Measurements from ENCODE around the gene MS4A10. TPM values are rescaled to one million over a fixed set of nuclear protein-coding genes. Genes with fewer than 3 reads are reported as not detected.

Gene MS4A10
- polyA plus RNA-seq, 3 donors, result 0.11 TPM; not detected in 2

DNA sequence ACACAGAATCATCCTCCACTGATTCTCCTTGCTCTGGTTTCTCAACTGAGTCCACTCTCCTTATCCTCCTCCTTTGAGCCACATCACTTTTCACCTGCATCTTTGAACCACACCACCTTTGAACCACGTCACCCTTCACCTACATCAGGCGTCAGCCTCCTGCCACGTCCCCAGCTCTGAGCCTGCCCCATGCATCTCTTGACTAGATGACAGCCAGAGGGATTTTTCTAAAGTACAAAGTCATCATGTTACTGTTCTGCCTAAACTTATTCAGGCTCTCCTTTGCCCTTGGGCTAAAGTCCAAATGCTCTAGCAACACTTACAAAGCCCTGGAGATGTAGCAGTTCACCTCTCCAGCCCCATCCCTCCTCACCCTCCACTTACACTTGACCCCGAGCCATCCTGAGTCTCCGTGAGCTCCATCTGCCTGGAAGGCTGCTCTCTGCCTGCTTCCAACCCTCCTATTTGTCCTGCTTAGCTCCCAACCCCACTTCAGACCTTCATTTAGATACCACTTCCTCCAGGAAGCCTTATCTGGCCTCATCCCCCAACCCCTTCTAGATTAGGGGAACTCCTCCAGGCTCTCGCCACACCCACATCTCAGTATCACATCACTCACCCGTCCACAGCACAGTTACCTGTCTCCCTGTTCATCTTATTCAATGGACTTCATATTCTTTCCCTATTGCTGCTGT is 3.7 kb upstream of the MS4A10 start:
- 66 to 75% (median 72%) methylated on average over 7 of the region's 7 CpGs for WGBS, 3 donors
- no peak overlapping the region for H3K27ac ChIP-seq (ENCODE audit: low read depth, low read length)

DNA sequence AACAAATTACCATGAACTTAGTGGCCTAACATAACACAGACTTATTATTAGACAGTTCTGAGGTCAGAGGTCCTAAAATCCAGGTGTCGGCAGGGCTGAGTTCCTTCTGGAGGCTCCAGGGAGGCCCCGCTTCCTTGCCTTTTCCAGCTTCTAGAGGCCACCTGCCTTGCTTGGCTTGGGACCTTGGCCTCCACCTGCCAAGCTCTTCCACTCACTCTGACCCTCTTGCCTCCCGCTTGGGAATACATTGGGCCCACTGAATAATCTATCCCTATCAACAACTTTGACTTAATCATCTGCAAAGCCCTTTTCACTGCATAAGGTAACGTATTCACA is 3.2 kb upstream of the MS4A10 start:
- no peak overlapping the region for H3K27ac ChIP-seq (ENCODE audit: low read depth, low read length)
- 92 to 95% (median 94%) methylated on average over 4 of the region's 4 CpGs for WGBS, 3 donors

DNA sequence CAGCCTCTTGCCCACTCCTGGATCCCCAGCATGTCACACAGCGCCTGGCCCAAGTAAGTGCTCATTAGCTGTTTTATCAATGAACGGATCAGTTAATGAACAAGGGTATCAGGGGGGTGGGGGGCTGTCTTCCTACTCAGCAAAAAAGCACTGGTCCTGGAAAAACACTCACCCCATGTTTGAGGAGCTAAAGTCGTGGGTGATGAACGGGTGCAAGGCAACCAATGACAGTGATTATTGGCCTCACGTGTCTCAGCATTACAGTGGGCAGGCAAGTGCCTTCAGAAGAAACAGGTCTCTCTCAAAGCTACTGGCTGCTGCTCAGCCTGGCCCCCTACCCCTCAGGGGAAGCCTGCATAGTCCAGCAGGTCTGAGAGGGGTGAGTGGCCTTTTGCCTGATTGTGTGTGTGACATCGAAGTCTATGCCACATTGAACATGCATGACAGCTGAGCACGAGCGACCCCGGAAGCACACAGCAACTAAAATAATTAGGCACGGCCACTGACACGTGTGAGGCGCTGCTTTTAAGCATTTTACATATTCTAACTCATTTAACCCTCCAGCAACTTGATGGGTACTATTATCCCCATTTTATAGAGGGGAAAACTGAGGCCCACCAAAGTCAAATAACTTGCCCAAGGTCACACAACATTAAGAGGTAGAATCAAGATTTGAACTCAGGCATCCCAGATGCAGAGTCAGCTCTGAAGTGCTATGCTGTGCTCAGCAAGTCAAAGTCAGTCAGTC is 2.6 kb upstream of the MS4A10 start:
- WGBS, 3 donors, result 79 to 92% (median 89%) methylated on average over 12 of the region's 12 CpGs

DNA sequence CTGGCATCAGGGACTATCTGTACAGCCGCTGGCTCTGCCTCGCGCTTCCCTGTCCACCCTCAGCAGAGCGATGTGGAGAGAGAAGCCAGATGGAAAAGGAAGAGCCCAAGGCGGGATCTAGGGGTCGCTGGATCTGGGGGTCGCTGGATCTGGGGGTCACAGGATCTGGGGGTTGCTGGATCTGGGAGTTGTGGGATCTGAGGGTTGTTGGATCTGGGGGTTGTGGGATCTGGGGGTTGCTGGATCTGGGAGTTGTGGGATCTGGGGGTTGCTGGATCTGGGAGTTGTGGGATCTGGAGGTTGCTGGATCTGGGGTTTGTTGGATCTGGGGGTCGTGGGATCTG is 2.0 kb upstream of the MS4A10 start:
- H3K27ac ChIP-seq (ENCODE audit: low read depth, low read length), result no peak overlapping the region
- 91 to 96% (median 94%) methylated on average over 8 of the region's 8 CpGs for WGBS, 3 donors

More for the DNA sequence above, 2.6 kb upstream of the MS4A10 start:
- H3K27ac ChIP-seq (ENCODE audit: low read depth, low read length), result no peak overlapping the region

DNA sequence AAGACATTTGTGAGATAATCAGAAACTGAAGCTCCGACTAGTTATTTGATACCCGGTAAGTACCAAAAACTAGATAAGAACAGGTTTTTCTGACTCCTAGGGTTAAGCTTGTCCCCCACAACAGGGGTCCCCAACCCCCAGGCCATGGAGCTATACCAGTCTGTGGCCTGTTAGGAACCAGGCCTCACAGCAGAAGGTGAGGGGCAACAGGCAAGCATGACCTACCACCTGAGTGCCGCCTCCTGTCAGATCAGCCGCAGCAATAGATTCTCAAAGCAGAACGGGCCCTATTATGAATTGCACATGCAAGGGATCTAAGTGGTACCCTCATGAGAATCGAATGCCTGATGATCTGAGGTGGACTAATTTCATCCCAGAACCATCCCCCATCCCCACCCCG is 1.2 kb upstream of the MS4A10 start:
- H3K27ac ChIP-seq (ENCODE audit: low read depth, low read length), result no peak overlapping the region
- WGBS, 3 donors, result 82 to 95% (median 91%) methylated on average over 7 of the region's 7 CpGs

DNA sequence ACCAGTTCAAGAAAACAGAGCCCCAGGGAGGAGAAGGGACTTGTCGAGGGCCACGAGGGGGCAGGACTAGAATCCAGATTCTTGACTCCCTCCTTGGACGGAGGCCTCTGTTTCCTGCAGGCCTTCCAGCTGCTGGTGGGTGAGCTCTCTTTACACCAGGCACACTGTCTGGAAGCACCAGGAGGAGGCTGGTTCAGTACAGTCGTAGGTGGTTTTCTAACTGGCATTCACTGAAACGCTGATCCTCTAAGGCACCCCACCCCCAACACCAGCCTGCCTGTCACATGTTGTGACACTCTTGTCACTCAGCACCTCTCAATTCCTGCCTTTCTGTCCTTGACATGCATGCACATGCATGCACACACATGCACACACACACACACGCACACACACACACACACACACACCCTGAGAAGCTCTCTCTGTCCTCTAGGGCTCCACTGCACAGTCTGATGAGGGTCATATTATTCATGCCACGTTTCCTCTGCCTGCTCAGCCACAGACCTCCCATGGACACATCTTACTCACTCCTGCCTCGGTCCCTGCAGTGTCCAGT is 751 bp downstream of the MS4A10 start:
- H3K27ac ChIP-seq (ENCODE audit: low read depth, low read length), result no peak overlapping the region
- WGBS, 3 donors, result 56 to 68% (median 63%) methylated on average over 8 of the region's 8 CpGs

DNA sequence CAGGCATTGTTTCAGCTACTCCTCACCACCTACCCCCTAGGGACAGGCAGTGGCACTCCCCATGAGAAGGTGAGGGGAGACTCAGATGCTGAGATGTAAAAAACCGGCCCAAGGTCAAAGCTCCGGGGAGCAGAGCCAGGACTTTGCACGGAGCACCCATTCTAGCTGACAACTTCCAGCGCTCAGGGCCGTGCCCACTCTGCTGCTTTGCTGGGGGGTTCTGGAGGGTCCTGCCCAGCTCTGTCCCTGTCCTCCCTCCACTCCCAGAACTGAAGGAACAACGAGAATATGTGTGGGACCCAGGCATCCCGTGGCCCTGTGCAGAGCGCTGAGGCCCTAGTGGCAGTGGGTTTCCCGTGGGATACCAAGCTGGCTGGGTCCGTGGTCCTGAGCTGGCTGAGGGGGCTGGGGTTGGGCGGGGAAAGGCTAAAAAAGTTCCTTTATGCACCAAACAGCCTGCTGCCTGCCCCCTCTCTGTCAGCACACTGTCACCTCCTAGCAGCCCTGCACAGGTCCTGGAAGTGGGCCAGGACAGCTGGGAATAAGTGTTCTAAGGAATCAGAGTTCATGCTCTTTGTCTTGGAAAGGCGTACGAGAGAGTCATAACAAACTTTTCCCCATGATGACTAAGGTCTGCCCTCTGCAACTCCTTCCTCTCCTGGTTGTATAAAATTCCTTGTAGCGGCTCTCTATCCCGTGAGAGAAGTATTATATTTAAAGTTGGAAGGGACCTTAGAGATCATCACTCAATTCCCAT is 1.9 kb downstream of the MS4A10 start:
- H3K27ac ChIP-seq (ENCODE audit: low read depth, low read length), result no peak overlapping the region
- 40 to 66% (median 52%) methylated on average over 15 of the region's 15 CpGs for WGBS, 3 donors

DNA sequence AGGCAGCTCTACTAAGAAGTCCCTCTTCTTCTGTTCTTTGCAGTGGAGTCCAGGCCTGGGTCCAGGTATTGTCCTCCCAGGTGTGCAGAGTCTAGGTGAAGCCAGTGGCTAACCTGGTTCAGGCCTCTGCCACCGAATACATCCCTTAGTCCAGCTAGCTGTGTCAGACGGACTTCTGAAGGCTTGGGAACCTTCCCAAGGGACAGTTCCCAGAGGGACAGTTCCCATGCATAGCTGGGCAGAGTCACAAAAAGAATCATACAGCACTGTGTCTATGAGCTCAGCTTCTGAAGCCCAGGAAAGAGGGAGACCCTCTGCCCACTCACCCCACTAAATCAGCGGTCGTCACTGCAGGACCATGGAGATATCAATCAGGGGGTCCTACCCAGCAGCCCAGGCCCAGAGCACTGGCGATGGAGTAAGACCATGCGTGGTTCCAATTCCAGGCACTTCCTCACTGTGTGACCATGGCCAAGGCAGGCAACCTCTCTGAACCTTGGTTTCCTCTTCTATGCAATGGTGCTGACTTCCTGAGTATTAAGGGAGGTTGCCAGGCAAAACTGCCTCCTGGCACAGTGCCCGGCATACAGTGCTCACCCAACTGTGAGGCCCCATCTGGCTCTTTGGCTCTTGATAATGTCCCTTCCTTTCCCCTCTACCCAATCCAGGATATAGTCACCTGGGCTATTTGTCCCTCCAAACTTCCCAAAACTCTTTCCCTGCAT is 3.4 kb downstream of the MS4A10 start:
- 73 to 86% (median 80%) methylated on average over 7 of the region's 7 CpGs for WGBS, 3 donors
- H3K27ac ChIP-seq (ENCODE audit: low read depth, low read length), result no peak overlapping the region

DNA sequence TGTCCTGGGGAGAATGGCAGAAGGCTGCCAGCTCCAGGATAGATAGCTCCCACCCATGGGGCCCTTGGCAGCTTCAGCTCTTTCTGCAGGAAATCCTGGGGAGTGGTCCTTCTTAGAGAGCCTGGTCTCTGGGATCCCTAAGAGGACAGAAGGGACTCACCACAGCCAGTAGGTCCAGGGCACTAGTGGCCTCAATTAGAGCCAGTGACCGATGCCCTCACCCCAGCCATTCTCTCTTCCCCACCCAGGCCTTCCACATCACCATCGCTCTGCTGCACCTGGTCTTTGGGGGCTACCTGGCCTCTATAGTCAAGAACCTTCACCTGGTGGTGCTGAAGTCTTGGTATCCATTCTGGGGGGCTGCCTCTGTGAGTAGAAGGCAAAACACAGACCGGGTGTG is 5.6 kb downstream of the MS4A10 start:
- WGBS, 3 donors, result 86 to 97% (median 91%) methylated on average over 3 of the region's 3 CpGs

DNA sequence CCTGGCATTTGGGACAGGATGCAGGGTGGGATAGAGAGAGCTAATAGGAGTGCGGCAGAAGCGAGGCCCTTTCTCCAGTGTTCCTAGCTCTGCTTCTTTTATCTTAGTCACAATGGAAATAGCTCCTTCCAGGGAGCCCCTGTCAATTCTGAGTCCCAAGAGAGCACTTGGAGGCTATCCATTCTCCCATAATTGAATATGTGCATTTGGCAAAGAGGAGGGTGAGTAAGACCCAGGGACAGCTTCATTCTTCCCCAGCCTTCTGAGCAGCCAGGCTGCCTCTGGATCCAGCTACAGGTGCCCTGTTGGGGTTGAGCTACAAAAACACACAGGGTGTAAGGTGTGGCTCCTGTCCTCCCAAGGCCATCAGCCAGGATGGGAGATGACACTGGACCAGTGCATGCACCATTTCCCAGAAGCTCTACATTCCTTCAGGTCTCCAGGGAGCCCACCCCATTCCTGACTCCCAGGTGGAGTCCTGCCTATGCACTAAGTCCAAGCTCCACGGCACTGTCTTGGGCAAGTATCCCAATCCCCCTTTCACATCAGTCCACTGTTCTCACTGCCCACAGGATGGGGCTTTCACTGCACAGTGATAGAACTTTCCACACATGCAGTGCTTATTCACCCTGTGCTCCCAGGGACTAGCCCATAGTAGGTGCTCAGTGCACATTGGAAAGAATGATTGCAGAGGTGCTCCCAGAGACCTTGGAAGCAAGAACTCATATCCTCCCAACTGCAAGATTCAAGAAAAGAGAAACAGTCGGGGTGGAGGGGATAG is 6.2 kb downstream of the MS4A10 start:
- H3K27ac ChIP-seq (ENCODE audit: low read depth, low read length), result no peak overlapping the region
- 88 to 95% (median 90%) methylated on average over 4 of the region's 4 CpGs for WGBS, 3 donors

More for the DNA sequence above, 5.6 kb downstream of the MS4A10 start:
- no peak overlapping the region for H3K27ac ChIP-seq (ENCODE audit: low read depth, low read length)

DNA sequence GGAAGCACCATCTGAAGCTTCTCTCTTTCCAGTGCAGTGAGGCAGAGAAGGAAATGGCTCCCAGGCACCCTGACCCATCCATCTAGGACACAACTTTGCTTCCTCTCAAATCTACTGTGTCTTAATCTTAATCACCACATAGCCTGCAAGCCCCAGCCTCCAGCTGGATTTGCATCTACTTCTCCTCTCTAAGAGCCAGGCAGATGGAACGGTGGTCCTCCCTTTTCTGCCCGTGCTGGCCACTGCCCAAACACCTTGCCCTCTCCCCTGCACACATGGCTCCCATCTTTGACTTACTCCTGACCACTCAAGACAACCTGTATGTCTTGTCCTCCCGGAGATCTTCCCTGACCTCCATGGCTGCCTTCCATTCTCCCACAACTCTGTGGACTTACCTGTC is 7.4 kb downstream of the MS4A10 start:
- H3K27ac ChIP-seq (ENCODE audit: low read depth, low read length), result no peak overlapping the region
- WGBS, 3 donors, result 60 to 86% (median 81%) methylated on average over 3 of the region's 3 CpGs

DNA sequence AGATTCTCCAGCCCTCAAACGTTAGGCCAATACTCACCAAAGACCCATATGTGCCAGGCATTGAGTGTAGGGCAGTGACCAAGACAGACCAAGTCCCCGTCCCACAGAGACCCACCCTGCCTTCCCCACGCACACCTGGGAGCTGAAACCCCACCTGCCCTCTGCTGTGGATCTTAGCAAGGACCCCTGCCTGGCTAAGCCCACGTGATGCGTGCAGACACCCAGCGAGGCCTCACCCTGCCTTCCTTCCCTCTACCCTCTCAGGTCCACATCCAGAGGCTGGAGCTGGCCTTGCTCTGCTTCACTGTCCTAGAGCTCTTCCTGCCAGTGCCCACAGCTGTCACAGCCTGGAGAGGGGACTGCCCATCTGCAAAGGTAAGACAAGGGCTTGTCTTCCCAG is 10.2 kb downstream of the MS4A10 start:
- WGBS, 3 donors, result 64 to 87% (median 67%) methylated on average over 6 of the region's 6 CpGs

DNA sequence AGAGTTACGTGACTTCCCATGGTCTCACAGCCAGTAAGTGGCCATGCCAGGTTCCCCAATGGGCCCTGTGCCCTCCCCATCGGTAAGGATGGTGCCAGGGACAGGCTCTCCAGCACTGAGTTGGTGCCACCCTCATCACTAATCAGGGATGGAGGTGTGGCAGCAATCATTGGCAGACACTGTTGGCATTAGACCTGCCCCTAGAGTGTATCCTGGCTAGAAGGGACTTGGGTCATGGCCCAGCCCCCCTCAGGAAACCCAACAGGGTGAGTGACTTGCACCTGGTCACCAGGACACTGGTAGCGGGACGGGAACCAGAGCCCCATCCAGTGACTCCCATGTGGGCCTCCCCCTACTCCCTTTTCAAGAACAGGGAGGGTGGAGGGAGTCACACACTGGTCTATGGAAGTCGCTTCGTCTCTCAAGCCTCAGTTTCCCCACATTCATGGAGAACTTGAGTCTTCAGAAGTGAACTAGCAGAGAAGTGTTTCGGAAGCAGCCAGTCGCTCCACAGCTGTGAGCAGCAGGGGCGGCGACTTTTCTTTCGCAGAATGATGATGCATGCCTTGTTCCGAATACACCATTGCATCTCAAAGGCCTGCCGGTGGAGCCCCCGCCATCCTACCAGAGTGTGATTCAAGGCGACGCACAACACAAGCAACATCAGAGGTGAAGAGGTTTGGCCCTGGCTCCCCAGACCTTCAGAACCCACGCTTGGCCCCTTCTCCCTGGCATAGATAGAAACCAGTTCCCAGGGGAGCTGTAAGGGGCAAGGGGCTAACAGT is 12.9 kb downstream of the MS4A10 start:
- WGBS, 3 donors, result 84 to 86% (median 86%) methylated on average over 17 of the region's 17 CpGs
- H3K27ac ChIP-seq (ENCODE audit: low read depth, low read length), result no peak overlapping the region

More for the DNA sequence above, 10.2 kb downstream of the MS4A10 start:
- no peak overlapping the region for H3K27ac ChIP-seq (ENCODE audit: low read depth, low read length)

DNA sequence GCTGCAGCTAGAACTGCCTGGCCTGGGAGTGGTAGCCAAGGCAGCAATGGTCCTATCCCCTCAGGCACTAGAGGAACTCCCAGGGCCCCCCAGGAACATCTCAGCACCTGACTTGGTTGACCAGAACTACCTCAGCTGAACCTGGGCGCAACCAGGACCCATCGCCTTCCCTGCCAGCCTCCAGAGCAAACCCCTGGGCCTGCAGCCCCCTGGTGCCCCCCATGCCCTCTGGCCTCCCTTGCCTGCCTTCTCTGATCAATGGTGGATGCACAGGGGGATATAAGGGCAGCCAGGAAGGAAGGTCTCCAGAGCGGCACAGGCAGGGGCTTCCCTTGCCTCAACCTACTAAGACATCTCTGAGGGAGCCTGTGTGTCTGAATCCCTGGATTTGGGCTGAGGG is 13.5 kb downstream of the MS4A10 start:
- 91 to 94% (median 94%) methylated on average over 3 of the region's 3 CpGs for WGBS, 3 donors

DNA sequence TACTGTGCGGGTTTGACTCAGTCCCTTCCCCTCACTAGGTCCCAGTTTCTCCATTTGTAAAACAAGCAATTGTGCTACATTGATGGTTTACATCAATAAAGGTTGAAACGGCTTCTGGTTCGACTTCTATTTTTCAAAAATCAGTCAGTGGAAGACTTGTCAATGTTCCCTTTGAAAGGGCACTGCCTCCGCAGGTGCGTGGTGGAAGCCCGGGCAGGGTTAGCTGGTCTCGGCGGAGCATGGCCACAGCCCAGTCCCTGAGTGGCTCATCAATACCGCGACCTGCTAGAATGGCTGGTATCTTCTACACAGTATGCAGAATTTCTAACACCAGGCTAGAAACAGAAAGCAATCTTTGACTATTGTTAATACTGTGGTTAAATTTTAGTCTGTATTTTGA is 16.1 kb downstream of the MS4A10 start:
- WGBS, 3 donors, result 82 to 89% (median 86%) methylated on average over 10 of the region's 10 CpGs
- no peak overlapping the region for H3K27ac ChIP-seq (ENCODE audit: low read depth, low read length)

More for the DNA sequence above, 13.5 kb downstream of the MS4A10 start:
- no peak overlapping the region for H3K27ac ChIP-seq (ENCODE audit: low read depth, low read length)

DNA sequence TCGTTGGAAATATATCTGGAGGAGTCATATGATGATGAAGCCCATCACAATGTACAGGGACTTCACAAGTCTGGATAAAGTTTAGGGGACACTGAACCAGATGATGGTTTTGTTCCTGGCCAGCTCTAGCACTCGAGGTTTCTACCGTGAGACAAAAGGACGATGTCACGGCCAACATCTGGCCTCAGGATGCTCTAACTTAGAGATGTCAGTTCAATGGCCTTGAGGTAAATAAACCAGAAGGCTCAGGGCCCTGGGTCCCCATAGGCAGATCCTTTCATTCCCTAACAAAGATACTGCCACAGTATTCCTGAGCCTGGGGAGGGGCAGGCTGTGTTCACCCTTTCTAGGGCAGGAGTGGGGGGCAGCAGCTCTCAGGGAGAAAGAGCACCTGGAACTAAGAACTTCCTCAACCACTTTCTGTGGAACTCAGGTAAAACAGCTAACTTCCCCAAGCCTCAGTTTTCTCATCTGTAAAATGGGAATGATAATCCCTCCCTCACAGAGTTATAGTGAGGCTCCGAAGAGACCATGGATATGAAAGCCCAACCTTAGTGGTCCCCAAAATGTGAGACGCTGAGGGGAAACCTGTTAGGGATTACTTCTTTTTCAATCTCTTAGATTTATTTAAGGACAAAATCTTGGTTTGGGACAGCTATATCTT is 18.3 kb downstream of the MS4A10 start:
- H3K27ac ChIP-seq (ENCODE audit: low read depth, low read length), result no peak overlapping the region
- 72 to 84% (median 76%) methylated on average over 7 of the region's 7 CpGs for WGBS, 3 donors

DNA sequence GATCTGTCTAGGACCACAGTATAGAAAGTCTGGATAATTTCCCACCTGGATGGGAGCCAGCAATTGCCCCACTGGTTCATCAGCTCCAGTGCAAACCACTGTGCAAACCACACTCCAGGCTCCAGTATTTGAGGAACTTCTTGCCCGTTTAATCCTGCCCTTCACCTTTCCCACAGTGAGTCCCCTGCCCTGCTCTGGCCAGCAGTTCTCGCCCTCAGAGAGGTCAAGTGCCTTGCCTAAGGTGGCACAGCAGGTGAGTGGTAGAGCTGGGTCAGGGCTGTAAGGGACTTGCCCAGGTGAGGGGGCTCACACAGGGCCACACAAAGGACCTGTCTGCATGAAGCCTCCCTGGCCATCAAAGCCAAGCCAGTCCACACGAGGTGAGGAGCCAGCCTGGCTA is 24.1 kb downstream of the MS4A10 start:
- no peak overlapping the region for H3K27ac ChIP-seq (ENCODE audit: low read depth, low read length)
- 60 to 65% (median 62%) methylated on average over 3 of the region's 3 CpGs for WGBS, 3 donors
